Esophagus squamous epithelium (tissue), 5 donors: ENCODE measurements around the gene NDRG2. TPM values are rescaled to one million over a fixed set of nuclear protein-coding genes. Genes with fewer than 3 reads are reported as not detected.

Experiments used
- DNase-seq: peaks from one replicate; lab custom pipeline; 2025; lab: John Stamatoyannopoulos, UW
- H3K27ac ChIP-seq, 4 donors: fragments of 200-600 bp; sonication (generic); one replicate each; pipeline ENCODE4 v1.5.1; 2016 to 2019; ENCODE audit warnings: mild to moderate bottlenecking in 1 of 4
- H3K27me3 ChIP-seq, 4 donors: fragments of 200-600 bp; sonication (generic); 1 replicate in 3 of 4; 2 replicates in 1 of 4; pipeline versions ENCODE4 v1.5.1 to v1.6.0; 2017 to 2021; ENCODE audit warnings: antibody characterized with exemption in 1 of 4
- H3K36me3 ChIP-seq, 3 donors: fragments of 200-600 bp; sonication (generic); one replicate each; pipeline ENCODE4 v1.5.1; 2016 to 2019
- H3K4me1 ChIP-seq, 3 donors: fragments of 200-600 bp; sonication (generic); one replicate each; pipeline ENCODE4 v1.5.1; 2017 to 2019
- H3K4me3 ChIP-seq, 4 donors: fragments of 200-600 bp; sonication (generic); 1 replicate in 3 of 4; 2 replicates in 1 of 4; pipeline ENCODE4 v1.5.1; 2016 to 2019; ENCODE audit warnings: mild to moderate bottlenecking in 2 of 4, moderate library complexity in 1 of 4
- H3K9me3 ChIP-seq, 3 donors: fragments of 200-600 bp; sonication (generic); one replicate each; pipeline ENCODE4 v1.5.1; 2016 to 2019
- POLR2A ChIP-seq, 4 donors: fragments of 450-650 bp; IDR thresholded peaks; one replicate each; pipeline ENCODE4 v1.6.1; 2017; ENCODE audit warnings: antibody characterized with exemption in 4 of 4, mild to moderate bottlenecking in 4 of 4, moderate library complexity in 3 of 4
- WGBS, 2 donors: methylation state at CpG; one replicate each; pipeline ENCODE4 v1.1.5; 2018; 5-methylcytosine and 5-hydroxymethylcytosine counted together
- intact Hi-C: fragments of 100-400 bp; cut with DNase I; formaldehyde crosslinking; loops from one replicate; pipeline ENCODE4 v1.15.0; 2022
- total RNA-seq, 4 donors: library from RNA; depleted of rRNA; stranded (reverse); fragments of >200 nt; gene quantifications; one replicate each; pipeline ENCODE4 v1.1.0, GENCODE V29; 2016
- TF ChIP-seq, protein P1 (sequence below), 6 experiments: fragments of 450-650 bp in 4 of 6; fragments of 200-600 bp in 2 of 6; sonication (generic) in 2 of 6; IDR thresholded peaks; one replicate each; pipeline ENCODE4 v1.5.1; 2016 to 2019; ENCODE audit warnings: antibody characterized with exemption in 6 of 6, mild to moderate bottlenecking in 4 of 6, moderate library complexity in 4 of 6
- donor health status: DM: yes; HTN: yes; CAD: no.

The NDRG2 gene
- total RNA-seq, 4 donors from 2014 or later = 96.3 to 209 (median 142) TPM

DNA sequence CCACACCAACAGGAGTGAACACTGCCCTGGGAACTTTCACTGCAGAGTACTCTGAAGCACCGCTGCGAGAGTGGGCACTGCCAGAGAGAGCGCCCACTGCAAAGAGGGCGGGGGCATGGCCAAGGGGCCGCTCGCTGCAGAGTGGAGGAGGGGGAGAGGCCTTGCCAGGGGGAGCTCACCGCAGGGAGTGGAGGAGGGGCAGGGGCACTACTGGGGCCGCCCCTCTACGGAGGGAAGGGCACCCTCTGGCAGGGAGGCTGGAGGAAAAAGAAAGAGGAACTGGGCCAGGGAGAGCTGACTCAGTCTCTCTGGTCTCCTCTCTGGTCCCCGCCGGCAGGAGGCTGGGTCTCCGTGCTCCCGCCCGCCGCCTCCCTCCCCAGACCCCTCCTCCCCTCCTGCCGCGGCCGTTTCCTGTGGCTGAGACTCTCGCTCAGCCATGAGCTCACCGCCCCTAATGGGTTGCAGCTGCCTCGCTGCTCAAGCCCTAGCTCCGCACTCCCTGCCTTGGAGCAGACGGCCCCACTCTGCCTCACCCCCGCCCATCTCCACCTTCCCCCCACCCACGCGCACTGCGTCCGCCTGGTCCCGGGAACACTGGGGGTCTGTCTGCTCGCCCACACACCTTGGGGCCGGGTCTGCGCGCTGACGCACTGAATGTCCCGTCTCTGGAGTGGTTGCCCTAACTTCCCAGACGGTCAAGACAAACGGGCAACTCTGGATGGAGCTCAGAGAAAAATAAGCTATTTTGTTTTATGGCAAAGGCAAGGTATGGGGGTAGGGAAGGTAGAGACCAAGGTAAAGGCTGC is 46.6 kb upstream of the NDRG2 start:
- peaks cover 23 to 49% (median 29%) of the 10 kb centered on the region in 3 donors for H3K4me1 ChIP-seq
- peak overlapping the region; percentile 45 to 85 (median 66) for H3K4me3 ChIP-seq
- H3K36me3 ChIP-seq = peaks cover 0 to 29% (median 3%) of the 10 kb centered on the region in 3 donors
- H3K27ac ChIP-seq = peak overlapping the region; percentile 75 to 91 (median 86)
- intact Hi-C loops = no loop called here
- TF ChIP-seq, protein P1, sequence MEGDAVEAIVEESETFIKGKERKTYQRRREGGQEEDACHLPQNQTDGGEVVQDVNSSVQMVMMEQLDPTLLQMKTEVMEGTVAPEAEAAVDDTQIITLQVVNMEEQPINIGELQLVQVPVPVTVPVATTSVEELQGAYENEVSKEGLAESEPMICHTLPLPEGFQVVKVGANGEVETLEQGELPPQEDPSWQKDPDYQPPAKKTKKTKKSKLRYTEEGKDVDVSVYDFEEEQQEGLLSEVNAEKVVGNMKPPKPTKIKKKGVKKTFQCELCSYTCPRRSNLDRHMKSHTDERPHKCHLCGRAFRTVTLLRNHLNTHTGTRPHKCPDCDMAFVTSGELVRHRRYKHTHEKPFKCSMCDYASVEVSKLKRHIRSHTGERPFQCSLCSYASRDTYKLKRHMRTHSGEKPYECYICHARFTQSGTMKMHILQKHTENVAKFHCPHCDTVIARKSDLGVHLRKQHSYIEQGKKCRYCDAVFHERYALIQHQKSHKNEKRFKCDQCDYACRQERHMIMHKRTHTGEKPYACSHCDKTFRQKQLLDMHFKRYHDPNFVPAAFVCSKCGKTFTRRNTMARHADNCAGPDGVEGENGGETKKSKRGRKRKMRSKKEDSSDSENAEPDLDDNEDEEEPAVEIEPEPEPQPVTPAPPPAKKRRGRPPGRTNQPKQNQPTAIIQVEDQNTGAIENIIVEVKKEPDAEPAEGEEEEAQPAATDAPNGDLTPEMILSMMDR (IDR thresholded peaks at IDR 0.05) = no peak
- peak in 1 of 4 donors; percentile 19 for TF ChIP-seq POLR2A (IDR thresholded peaks at IDR 0.05)
- WGBS, 2 donors = 0% methylated on average over 4 of the region's 37 CpGs
- peaks cover 0 to 33% (median 0%) of the 10 kb centered on the region in 4 donors for H3K27me3 ChIP-seq
- DNase-seq = no peak
- no peaks in the 10 kb centered on the region for H3K9me3 ChIP-seq

DNA sequence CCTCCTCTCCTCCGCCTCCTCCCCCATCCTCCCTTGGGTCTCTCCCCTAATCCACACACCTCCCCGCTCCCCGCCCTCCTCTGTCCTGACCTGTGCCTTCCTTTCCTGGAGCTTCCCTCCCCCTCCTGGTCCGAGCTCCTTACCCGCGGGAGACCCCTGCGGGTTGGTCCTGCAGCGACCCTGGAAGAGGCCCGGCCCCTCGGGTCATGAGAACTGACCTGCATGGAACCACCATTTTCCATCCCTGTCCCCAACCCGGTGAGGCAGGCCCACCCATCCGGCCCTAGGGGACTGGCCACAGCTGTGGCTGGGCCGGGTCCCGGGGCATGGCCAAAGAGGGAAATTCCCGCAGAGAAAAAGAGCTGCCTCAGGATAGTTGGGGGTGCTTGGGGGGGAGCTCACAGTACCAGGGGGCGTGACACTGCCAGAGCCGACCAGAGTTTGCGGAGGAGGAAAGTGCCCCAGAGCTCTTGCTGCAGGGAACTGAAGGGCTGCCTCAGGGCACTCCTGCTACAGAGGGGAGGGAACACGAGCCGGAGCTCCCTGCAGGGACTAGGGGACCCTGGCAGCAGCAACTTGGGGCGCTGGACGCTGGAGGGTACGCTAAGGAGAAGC is 45.9 kb upstream of the NDRG2 start:
- peak overlapping the region; percentile 45 to 85 (median 66) for H3K4me3 ChIP-seq
- intact Hi-C loops = no loop called here
- peaks cover 23 to 49% (median 29%) of the 10 kb centered on the region in 3 donors for H3K4me1 ChIP-seq
- peaks cover 0 to 33% (median 0%) of the 10 kb centered on the region in 4 donors for H3K27me3 ChIP-seq
- DNase-seq = no peak
- WGBS, 2 donors = 0% methylated on average over 3 to 6 of the region's 23 CpGs
- peak overlapping the region; percentile 75 to 91 (median 86) for H3K27ac ChIP-seq
- no peaks in the 10 kb centered on the region for H3K9me3 ChIP-seq
- peaks cover 0 to 22% (median 0%) of the 10 kb centered on the region in 3 donors for H3K36me3 ChIP-seq
- TF ChIP-seq, protein P1 (IDR thresholded peaks at IDR 0.05) = no peak
- no peak for TF ChIP-seq POLR2A (IDR thresholded peaks at IDR 0.05)

DNA sequence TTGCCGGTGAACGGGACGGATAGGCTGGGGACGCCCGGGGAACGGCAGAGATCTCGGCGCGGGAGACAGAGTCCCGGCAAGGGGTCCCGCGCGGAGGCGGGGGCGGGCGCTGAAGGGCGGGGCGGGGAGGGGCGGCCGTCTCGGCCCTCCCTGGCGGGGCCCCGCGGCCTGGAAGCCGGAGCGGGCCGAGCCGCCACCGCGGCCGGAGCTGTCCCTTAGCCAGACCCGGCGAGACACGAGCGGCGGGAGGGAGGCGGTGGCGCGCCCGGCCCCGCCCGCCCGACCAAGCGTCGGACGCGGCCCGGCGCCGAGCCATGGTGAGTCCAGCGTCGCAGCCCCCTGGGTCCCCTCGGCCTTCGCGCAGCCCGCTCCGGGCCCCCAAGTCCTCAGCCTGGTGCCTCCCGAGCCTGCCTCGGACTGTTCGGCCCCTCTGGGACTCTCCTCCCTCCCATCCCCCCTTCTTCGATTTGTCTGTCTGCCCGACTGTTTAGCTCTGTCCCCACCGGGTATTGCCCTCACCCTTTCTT is 45.3 kb upstream of the NDRG2 start, which contains the start of gene ARHGEF40:
ARHGEF40 (plus strand) TSS at position 222 of the 527 bp plus-strand sequence; CDS start at position 315, 93 bp downstream.
- Histone ChIP-seq H3K36me3 (peaks cover 0 to 17% (median 0%) of the 10 kb centered on the region in 3 donors), H3K9me3 (no peaks in the 10 kb centered on the region), H3K27me3 (peaks cover 0 to 33% (median 0%) of the 10 kb centered on the region in 4 donors), H3K27ac (peak within 1 kb of the TSS; percentile 75 to 91 (median 86)), H3K4me1 (peaks cover 23 to 49% (median 29%) of the 10 kb centered on the region in 3 donors), H3K4me3 (peak within 1 kb of the TSS; percentile 45 to 85 (median 66))
- peak in 1 of 4 donors; percentile 19 for TF ChIP-seq POLR2A (IDR thresholded peaks at IDR 0.05)
- TF ChIP-seq, protein P1 (IDR thresholded peaks at IDR 0.05) = no peak
- intact Hi-C loops = no loop called here
- DNase-seq = no peak
- 1% methylated on average over 13 to 30 of the region's 63 CpGs for whole genome bisulfite sequencing, 2 donors

DNA sequence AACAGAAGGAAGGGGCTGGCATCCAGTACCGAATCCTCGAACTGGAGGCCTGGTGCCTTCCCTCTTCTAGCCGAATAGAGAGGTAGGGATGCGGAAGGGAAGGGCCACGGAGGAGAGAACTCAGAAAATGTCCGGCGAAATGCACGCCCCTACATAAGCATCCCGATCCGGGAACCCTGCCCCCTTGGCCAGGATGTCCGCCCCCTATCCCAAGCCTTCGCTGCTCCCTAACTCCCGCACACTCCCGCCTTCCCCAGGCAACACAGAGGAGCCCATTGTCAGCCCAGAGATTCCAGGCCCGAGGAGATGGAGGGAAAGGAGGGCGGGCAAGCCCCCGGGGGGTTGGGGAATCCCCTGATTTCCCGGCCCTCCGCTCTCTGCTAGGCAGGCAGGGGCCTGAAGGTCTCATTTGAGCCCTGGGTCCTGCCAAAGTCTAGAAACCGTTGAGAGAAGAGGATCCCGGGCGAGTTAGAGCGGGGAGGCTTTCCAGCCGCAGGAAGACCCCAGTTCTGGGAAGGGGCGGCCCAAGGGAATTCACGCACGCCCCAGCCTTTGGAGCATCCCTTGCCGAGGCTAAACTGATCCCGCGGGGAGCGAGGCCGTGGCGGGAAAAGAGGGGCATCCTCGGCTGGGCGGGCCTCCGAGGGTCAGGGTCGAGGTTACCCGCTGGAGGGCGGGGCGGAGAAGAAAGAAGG is 44.7 kb upstream of the NDRG2 start:
- 0 to 2% methylated on average over 11 to 12 of the region's 40 CpGs for WGBS, 2 donors
- H3K9me3 ChIP-seq = no peaks in the 10 kb centered on the region
- peaks cover 0 to 10% (median 0%) of the 10 kb centered on the region in 3 donors for H3K36me3 ChIP-seq
- peak overlapping the region; percentile 75 to 91 (median 86) for H3K27ac ChIP-seq
- TF ChIP-seq POLR2A (IDR thresholded peaks at IDR 0.05) = no peak
- TF ChIP-seq, protein P1 (IDR thresholded peaks at IDR 0.05) = no peak
- peak overlapping the region; percentile 45 to 85 (median 66) for H3K4me3 ChIP-seq
- H3K27me3 ChIP-seq = peaks cover 0 to 33% (median 0%) of the 10 kb centered on the region in 4 donors
- H3K4me1 ChIP-seq = peaks cover 23 to 49% (median 29%) of the 10 kb centered on the region in 3 donors
- intact Hi-C loops = no loop called here
- DNase-seq = no peak
